Left cardiac atrium (tissue), 4 donors: ENCODE measurements around the gene C1orf105. TPM values are rescaled to one million over a fixed set of nuclear protein-coding genes. Genes with fewer than 3 reads are reported as not detected.
A peak's percentile ranks its signal among the peaks of the same experiment; 100 is the strongest.
"Not testable (repeated sequence)": the region's sequence is repeated elsewhere in the genome, so short reads cannot be mapped to it uniquely, and the experiment has no call there.

Experiments
- ATAC-seq, 2 donors: fragments of 200-7000 bp; cut with Tn5 transposase; one replicate each; pipeline ENCODE4 v1.9.1; 2020; ENCODE audit warnings: mild to moderate bottlenecking in 2 of 2, moderate library complexity in 2 of 2
- DNase-seq: peaks from one replicate; pipeline ENCODE4 v3.0.0-alpha.2; 2020
- intact Hi-C, 2 donors: fragments of 100-400 bp; cut with DNase I; formaldehyde crosslinking; loops; one replicate each; pipeline versions ENCODE4 v1.14.1 to v1.15.1; 2022 to 2023
- total RNA-seq, 2 donors: library from RNA; stranded (reverse); fragmentation: NEBNext Ultra II Directional; extraction: Animal tissue kit (Norgen Biotek cat#: 25700); gene quantifications; one replicate each; pipeline ENCODE4 v1.2.1, GENCODE V29; 2021
- donor health status: DM: no; HTN: yes; CAD: no.
- donor health status: DM: no; HTN: yes; CAD: no; lungs with severe emphysema.
- donor health status: DM: yes; HTN: yes; CAD: no.
- donor health status: Dilated cardiomyopathy.

C1orf105 gene
- total RNA-seq, 2 donors from 2014 or later, result 7.1 to 19.9 TPM

GRCh38 chr1:172411791-172412338 lies 8.6 kb upstream of the C1orf105 start:
- ATAC-seq, result no peak
- no peak for DNase-seq
- intact Hi-C loops, result no loop called here

DNA sequence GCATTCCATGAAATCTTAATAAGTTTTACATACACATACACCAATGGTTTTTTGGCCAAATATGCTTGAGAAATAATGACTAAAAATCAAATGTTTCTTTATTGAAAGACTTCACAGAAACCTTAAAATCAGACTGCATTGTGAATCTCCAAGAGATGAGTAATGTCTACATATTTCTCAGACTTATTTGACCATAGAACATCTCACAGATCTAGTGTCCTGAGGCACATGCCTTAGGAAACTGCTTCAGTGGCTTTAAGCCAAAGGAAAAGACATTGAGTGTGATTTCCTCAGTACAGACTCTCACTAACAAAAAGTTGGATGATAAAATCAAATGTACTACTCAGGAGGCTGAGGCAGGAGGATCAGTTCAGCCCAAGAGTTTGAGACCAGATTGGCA lies 6.2 kb upstream of the C1orf105 start:
- DNase-seq (no peak), ATAC-seq (no peak)
- intact Hi-C loops, result no loop called here

DNA sequence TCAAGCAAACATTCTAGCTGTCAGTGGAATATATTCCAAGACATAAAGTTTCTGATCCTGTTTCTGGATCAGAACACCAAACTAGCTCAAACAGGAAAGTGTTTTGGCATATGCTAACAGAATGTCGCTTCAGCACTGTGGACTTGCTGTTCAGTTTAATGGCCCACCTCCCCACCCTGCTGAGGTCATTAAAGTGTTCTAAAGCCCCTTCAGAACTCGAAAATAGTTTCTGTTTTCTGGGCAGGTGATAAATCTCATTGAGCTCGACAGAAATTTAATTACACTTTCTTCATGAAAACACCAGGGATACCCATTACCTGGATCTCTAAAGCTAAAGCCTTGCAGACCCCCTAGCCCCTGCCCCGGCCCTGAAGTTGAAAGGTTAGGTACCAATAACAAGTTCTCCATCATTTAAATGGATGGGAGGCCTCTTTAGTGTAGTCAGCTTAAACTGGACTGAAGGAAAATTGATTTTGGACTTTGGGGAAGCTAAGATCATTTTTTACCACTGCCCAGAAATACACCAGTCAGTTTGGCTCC lies 3.9 kb upstream of the C1orf105 start:
- DNase-seq (no peak), ATAC-seq (no peak)
- intact Hi-C loops, result no loop called here

DNA sequence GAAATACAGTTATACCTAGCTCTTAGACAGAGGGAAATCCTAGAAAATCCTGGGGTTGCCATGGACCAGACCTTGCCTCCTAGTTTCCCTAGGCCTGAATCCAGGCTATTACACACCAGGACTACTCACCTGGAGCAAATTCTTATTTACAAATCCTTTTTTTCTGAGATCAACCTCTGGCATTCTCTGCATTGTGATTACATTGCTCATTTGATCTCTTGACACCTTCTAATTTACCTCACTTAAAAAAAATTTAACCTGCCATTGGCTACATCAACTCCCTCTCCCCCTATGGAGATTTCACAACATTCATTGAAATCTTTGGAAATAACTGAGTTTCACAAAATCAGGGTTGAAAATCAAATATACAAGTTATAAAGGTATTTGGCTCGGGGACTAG lies 2.9 kb upstream of the C1orf105 start:
- ATAC-seq, result peak in 1 of 2 donors; percentile 57
- intact Hi-C loops, result no loop called here
- no peak for DNase-seq

GRCh38 chr1:172421974-172422604 lies 1.6 kb downstream of the C1orf105 start:
- ATAC-seq (peak; percentile 66 to 79), DNase-seq (peak; percentile 33)
- intact Hi-C loops, result loop anchor here in 1 of 2 donors (2.0 to 10.0 kb wide), 2 partner anchors 19 to 417 kb away; no protein-coding TSS in a partner anchor

GRCh38 chr1:172423336-172423735 lies 2.9 kb downstream of the C1orf105 start:
- intact Hi-C loops, result loop anchor here in 1 of 2 donors (2.0 to 10.0 kb wide), 2 partner anchors 21 to 419 kb away; no protein-coding TSS in a partner anchor
- ATAC-seq (no peak), DNase-seq (no peak)

DNA sequence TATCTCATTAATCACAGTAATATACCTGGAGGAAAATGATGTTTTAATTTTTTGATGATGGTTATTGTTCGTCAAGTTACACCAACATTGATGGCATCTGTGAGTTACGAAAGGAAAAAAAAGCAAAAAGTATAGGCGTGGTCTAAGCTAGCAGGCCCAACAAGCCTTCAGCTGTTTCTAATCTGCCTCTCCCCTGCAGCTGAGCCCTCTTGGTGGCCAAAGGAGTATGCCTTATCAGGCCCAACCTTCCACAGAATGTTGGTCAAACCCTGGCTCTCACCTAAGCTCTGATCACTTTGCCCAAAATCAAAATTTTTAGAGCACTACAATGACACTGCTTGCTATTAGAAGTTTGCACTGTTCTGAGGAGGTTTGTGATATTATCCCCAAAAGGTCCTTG lies 4.9 kb downstream of the C1orf105 start:
- DNase-seq (no peak), ATAC-seq (no peak)
- intact Hi-C loops, result loop anchor here in 1 of 2 donors (10.0 kb wide), 1 partner anchor 421 kb away; no protein-coding TSS in a partner anchor

GRCh38 chr1:172427191-172427590 lies 6.7 kb downstream of the C1orf105 start:
- intact Hi-C loops, result loop anchor here in 1 of 2 donors (10.0 kb wide), 1 partner anchor 422 kb away; no protein-coding TSS in a partner anchor
- ATAC-seq (no peak), DNase-seq (no peak)

DNA sequence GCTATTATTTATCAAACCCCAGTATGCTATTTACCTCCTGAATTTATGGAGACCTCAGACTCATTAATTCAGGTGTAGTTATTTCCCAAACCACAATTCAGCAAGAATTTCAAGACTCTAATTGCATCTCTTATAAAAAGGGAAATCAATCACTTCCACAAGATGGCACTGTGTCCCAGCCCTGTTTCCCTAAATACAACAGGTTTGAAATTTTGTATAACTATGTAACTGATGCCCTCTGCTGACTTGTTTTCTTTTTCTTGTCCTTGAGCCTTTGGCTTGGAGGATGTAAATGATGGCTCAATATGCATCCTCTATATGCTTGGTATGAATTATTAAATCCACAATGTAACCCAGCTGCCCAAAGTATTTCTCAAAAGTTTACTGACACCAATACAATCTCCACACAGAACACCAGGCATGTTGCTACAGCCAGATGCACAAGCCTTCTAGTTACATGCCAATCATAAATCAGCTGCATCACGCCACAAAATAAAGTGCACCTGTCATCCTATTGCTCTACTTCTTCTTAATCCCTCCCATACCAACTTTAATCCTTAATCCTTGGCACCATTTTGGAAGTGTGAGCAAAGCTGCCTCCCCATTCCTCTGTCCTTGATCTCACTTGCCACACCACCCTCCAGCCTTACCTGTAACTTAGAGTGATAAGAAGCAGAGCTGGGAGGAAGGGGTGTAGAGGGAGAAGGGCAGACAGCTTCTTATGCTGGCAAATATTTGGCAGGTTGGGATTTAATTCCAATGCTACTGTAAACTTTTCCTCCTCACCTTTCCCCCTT lies 9.0 kb downstream of the C1orf105 start:
- ATAC-seq, result peak; percentile 61 to 67
- intact Hi-C loops, result loop anchor here in 1 of 2 donors (10.0 kb wide), 1 partner anchor 425 kb away; no protein-coding TSS in a partner anchor
- no peak for DNase-seq

DNA sequence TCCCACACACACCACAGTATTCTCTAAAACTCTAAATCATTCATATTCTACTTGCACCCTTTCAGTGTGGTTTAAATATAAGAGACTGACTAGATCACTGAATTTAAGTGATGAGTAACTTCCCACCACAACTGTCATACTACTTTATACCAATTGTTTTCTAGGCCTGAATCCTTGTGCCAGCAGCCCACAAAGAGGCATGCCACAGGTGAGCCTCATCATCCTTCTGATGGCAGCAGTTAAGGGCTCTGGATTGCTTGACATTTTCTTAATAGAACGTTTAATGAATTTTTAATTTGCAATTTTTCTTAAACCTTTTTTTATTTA lies 9.6 kb downstream of the C1orf105 start:
- DNase-seq (no peak), ATAC-seq (no peak)
- intact Hi-C loops, result no loop called here

DNA sequence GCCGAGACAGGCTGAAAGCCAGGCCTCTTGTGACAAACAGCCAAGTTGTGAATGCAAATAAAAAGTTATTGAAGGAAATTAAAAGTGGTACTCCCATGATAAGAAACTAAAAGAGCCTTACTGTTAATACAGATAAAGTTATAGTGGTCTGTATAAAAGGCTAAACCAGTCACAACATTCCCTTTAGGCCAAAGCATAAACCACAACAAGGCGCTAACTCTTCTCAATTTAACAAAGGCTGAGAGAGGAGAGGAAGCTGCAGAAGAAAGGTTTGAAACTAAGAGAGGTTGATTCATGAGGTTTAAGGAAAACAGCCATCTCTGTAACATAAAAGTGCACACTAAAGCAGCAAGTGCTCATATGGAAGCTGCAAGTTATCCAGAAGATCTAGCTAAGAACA lies 10.7 kb downstream of the C1orf105 start:
- no peak for DNase-seq
- ATAC-seq, result no peak
- intact Hi-C loops, result no loop called here

- DNase-seq (no peak), ATAC-seq (no peak)
- intact Hi-C loops, result no loop called here
These were observed 11.3 kb downstream of the C1orf105 start for GRCh38 chr1:172431721-172432192.

DNA sequence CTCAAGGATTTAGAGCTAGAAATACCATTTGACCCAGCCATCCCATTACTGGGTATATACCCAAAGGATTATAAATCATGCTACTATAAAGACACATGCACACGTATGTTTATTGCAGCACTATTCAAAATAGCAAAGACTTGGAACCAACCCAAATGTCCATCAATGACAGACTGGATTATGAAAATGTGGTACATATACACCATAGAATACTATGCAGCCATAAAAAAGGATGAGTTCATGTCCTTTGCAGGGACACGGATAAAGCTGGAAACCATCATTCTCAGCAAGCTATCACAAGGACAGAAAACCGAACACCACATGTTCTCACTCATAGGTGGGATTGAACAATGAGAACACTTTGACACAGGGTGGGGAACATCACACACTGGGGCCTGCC lies 16.7 kb downstream of the C1orf105 start:
- ATAC-seq, DNase-seq, intact Hi-C loops: not testable (repeated sequence)

GRCh38 chr1:172442404-172442803 lies 21.9 kb downstream of the C1orf105 start:
- intact Hi-C loops, result no loop called here
- ATAC-seq (no peak), DNase-seq (no peak)

DNA sequence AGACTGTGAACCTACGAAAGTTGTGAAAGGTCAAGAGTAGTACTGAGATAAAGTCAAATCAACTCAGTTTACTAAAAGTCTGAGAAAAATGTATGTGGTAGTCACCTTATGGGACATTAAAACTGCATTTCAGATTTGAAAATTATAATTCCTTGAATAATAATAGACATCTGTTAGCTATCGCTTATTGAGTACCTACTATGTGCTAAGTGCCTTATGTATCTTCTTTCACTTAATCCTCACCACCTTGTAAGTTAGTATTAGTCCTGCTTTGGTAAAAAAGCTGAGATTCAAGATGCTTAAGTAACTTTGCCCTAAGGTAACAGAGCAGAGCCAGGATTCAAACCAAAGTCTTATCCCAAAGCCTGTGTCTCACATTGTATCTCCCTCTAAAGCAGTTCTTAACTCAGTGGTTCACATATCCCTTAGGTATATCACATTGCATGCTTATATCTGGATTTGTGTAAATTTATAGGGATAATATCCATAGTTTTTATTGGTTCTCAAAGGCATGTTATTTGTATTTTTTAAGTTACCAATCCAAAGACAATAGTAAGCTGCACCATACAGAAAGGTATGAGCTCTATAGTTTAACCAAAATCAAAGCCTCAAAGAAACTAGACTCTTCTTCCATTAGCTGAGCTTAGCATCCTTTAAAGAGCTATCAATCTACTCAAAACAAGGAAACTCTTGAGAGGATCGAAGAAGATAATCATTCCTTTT lies 22.5 kb downstream of the C1orf105 start:
- no peak for ATAC-seq
- intact Hi-C loops, result no loop called here
- no peak for DNase-seq

DNA sequence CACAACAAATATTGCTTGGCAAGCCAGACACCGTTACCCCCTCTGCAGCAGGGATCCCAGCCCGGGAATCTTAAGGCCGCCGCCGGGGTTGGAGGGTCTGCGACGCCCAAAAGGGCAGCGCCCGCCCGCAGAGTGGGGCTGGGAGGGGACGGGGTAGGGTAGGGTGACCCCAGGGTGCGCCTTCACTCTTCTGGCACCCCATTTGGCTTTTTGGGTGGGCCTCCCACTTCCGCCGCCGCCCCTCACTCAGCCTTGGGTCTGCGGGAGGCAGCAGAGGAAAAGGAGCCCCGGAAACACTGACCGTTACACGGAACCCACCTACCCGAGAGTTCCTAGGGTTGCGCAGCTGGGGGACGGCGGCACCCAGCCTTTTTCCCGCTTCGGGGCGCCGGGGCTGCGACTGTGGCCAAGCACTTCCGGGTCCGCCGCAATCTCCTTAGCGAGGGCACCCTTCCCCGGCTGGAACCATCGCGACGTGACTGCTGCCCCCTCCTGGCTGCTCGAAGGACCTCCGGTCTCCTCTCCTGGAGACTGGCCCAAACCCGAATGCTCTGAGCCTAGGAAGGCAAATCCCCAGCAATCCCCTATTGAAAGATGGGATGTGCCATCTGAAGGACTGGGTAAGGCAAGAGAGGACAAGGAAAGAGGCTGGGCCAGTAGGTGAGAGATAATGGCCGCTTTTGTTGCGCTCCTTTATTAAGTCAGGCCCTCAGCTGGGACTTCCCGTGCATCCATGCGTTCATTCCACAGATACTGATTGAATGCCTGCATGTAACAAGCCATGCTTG lies 23.4 kb downstream of the C1orf105 start, which contains the start of gene PIGC:
Gene PIGC (minus strand): TSS at position 404 of the 788 bp plus-strand sequence. CDS start 1,447 bp downstream, outside the sequence.
- ATAC-seq (peak; percentile 99), DNase-seq (peak; percentile 93)
- intact Hi-C loops, result no loop called here

- DNase-seq (no peak), ATAC-seq (no peak)
- intact Hi-C loops, result loop anchor here in 1 of 2 donors (5.0 kb wide), 1 partner anchor 271 kb away; no protein-coding TSS in a partner anchor
These were observed 26.1 kb downstream of the C1orf105 start for GRCh38 chr1:172446547-172446946.

GRCh38 chr1:172447641-172448040 lies 27.2 kb downstream of the C1orf105 start:
- intact Hi-C loops, result loop anchor here in 1 of 2 donors (5.0 kb wide), 1 partner anchor 270 kb away; no protein-coding TSS in a partner anchor

More at GRCh38 chr1:172447641-172448040, 27.2 kb downstream of the C1orf105 start:
- no peak for DNase-seq
- no peak for ATAC-seq
